NCI-H2196 (cell line): ENCODE data around the gene LPAR5.
"Not testable (repeated sequence)": the region's sequence is repeated elsewhere in the genome, so short reads cannot be mapped to it uniquely, and the experiment has no call there.

ENCODE experiments used
- DNase-seq: peaks from one replicate; lab custom pipeline; 2025; ENCODE audit not compliant: unreplicated experiment; lab: John Stamatoyannopoulos, UW

LPAR5 gene

GRCh38 chr12:6607751-6608591 is 27.8 kb downstream of the LPAR5 start:
- peak; percentile 82 for DNase-seq

GRCh38 chr12:6606331-6607131 is 29.2 kb downstream of the LPAR5 start:
- no peak for DNase-seq

GRCh38 chr12:6605421-6606330 is 30.1 kb downstream of the LPAR5 start:
- no peak for DNase-seq

GRCh38 chr12:6604259-6605029 is 31.3 kb downstream of the LPAR5 start:
- DNase-seq: no peak

GRCh38 chr12:6603095-6603567 is 32.6 kb downstream of the LPAR5 start:
- peak; percentile 53 for DNase-seq

- no peak for DNase-seq
Observed at GRCh38 chr12:6602526-6602925, 33.2 kb downstream of the LPAR5 start.

GRCh38 chr12:6595673-6596072 is 40.1 kb downstream of the LPAR5 start:
- not testable (repeated sequence) for DNase-seq

- no peak for DNase-seq
Observed at GRCh38 chr12:6592087-6592486, 43.7 kb downstream of the LPAR5 start.

- not testable (repeated sequence) for DNase-seq
Observed at GRCh38 chr12:6586569-6586968, 49.2 kb downstream of the LPAR5 start.

GRCh38 chr12:6584293-6584692 is 51.5 kb downstream of the LPAR5 start:
- DNase-seq: no peak

GRCh38 chr12:6582959-6583358 is 52.8 kb downstream of the LPAR5 start:
- DNase-seq: no peak

- DNase-seq: no peak
Observed at GRCh38 chr12:6582196-6582595, 53.6 kb downstream of the LPAR5 start.

- DNase-seq: no peak
Observed at GRCh38 chr12:6575648-6576047, 60.1 kb downstream of the LPAR5 start.

- no peak for DNase-seq
Observed at GRCh38 chr12:6574576-6575295, 61.0 kb downstream of the LPAR5 start.

- no peak for DNase-seq
Observed at GRCh38 chr12:6573001-6573400, 62.8 kb downstream of the LPAR5 start.

- DNase-seq: peak; percentile 28
Observed at GRCh38 chr12:6570264-6570887, 65.4 kb downstream of the LPAR5 start.

GRCh38 chr12:6569786-6570185 is 66.0 kb downstream of the LPAR5 start:
- DNase-seq: no peak

GRCh38 chr12:6569312-6569711 is 66.4 kb downstream of the LPAR5 start:
- DNase-seq: no peak
